HG03097 (cell line): Measurements from ENCODE around the gene DCAF5.
"Not testable (repeated sequence)": the region's sequence is repeated elsewhere in the genome, so short reads cannot be mapped to it uniquely, and the experiment has no call there.

ENCODE experiments used
- ATAC-seq: cut with Tn5 transposase; IDR thresholded peaks from one replicate; pipeline ENCODE4 v1.9.1; 2021; ENCODE audit not compliant: unreplicated experiment, low FRiP score

The DCAF5 gene

GRCh38 chr14:69097974-69098373, 54.9 kb downstream of the DCAF5 start:
- ATAC-seq, result no peak

- ATAC-seq, result no peak
Measured at GRCh38 chr14:69096781-69097475, 56.0 kb downstream of the DCAF5 start.

- ATAC-seq, result no peak
Measured at GRCh38 chr14:69096246-69096645, 56.7 kb downstream of the DCAF5 start.

GRCh38 chr14:69094481-69094880, 58.4 kb downstream of the DCAF5 start:
- ATAC-seq, result no peak

GRCh38 chr14:69093631-69094421, 59.1 kb downstream of the DCAF5 start:
- ATAC-seq, result no peak

DNA sequence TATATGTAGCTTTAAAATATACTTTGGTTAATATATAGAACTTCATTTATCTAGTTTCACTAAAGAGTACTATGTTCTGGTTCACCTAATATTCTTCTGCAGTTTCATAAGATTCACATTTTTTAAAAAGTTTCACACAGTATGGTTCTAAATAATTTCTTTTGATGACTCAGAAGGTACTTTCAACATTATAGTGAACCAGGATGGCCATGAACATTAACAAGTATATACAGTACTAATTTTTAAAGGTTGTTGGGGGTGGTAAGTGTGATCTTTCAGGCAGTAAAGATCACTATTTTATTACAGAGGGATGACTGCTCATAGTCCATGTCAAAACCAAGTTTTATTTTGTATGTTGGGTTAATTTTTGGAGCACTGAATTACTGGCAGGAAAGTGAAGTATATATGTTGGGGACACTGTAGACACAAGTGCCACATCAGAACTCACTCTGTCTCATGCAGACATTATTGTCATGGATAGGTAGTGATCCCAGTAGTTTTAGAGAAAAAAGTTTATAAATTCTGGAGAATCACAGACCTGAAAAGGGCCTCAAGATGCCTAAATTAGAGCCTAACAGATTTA, 60.0 kb downstream of the DCAF5 start:
- ATAC-seq, result no peak

- ATAC-seq, result no peak
Measured at GRCh38 chr14:69091695-69092094, 61.2 kb downstream of the DCAF5 start.

DNA sequence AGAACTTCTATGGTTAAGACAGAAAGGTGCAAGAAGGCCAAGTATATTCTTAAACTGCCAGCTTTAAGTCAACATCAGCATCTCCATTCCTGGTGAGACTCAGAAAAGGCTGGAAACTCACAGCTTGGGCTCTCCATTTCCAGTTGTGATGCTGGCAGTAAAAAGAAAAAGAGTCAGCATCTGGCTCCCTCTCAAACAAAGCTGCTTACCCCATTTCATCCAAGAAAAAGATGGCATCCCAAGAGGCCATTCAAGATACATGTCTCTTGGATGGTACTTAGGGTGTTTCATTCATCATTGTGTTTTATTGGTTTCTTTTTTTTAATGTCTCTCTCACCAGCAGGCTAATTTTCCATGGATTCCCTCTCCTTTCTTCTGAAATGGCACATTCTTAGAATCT, 61.9 kb downstream of the DCAF5 start:
- no peak for ATAC-seq

GRCh38 chr14:69090187-69090789, 62.6 kb downstream of the DCAF5 start:
- ATAC-seq, result no peak

GRCh38 chr14:69089046-69089445, 63.9 kb downstream of the DCAF5 start:
- ATAC-seq, result no peak

- no peak for ATAC-seq
Measured at GRCh38 chr14:69088586-69088985, 64.3 kb downstream of the DCAF5 start.

DNA sequence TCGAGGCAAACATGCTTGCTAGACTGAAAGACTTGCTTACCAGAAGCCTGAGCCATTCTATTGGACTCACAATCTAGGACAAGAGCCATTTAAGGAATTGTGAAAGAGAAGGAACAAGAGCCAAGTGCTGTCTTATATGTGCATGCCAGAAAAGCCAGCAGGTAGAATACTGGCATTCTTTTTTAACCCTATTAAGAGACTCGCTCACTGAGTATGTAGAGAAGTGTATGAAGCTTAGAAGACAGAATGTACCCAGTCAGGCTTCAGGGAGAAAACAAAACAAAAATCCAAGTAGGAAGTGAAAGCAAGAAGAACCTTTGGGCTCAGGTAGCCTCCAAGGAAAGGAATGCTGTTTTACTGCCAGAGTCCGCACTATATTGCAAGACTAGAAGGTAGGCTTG, 65.9 kb downstream of the DCAF5 start:
- no peak for ATAC-seq

GRCh38 chr14:69086537-69086936, 66.4 kb downstream of the DCAF5 start:
- ATAC-seq, result no peak

DNA sequence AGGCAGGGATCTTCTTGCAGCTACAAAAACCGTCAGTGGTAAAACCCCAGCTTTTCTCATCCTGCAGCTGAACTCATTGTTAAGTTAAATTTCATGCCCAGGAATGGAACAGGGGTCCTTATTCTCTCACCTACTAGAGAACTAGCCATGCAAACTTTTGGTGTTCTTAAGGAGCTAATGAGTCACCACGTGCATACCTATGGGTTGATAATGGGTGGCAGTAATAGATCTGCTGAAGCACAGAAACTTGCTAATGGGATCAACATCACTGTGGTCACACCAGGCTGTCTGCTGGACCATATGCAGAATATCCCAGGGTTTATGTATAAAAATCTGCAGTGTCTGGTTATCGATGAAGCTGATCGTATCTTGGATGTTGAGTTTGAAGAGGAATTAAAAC, 68.9 kb downstream of the DCAF5 start:
- no peak for ATAC-seq

DNA sequence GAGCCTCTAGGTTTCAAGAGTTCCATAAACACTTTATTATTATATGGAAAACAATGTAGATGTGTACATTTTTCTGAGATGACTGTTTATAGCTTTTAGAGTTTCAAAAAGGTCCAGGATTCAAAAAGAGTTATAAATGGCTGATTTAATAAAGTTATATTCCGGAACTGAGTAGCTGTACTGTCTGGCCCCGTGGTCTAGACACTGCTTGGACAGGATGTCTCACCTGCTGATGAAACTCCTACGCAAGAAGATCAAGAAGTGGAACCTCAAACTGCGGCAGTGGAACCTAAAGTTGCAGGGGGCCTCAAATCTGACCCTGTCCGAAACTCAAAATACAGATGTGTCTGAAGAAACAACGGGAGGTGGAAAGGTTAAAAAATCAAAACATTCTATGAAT, 69.7 kb downstream of the DCAF5 start:
- no peak for ATAC-seq

DNA sequence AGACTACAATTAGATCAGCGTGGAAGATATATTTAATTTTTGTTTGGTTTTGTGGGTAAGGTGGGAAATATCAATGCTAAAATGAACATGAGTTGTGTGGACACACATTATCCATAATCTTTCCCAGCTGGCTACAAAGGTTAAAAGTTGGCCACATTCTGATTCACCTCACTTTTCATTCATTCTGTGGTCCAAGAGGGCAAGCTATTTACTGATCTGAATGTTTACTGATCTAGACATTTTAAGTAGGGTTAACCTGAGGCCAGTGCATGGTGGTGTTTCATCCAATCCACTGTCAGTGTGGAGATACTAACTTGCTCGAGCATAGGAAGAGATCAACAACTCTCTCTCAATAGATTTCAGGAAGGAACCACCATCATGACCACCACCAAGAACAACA, 71.6 kb downstream of the DCAF5 start:
- ATAC-seq, result no peak

DNA sequence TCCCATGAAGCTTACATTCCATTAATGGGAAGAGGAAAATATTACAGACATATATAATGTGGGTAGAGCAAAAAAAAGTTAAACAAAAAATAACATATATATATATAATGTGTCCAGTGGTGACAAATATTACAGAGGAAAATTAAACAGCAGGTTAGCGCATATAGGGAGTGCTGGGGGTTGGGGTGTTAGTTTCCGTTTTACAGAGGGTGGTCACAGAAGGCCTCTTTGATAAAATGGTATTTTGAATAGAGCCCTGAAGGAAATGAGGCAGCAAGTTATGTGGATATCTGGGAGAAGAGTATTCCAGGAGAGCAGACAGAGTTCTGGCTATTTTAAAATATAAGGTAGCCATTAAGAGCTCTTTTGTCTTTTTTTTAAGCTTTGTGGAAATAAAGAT, 73.2 kb downstream of the DCAF5 start:
- no peak for ATAC-seq

DNA sequence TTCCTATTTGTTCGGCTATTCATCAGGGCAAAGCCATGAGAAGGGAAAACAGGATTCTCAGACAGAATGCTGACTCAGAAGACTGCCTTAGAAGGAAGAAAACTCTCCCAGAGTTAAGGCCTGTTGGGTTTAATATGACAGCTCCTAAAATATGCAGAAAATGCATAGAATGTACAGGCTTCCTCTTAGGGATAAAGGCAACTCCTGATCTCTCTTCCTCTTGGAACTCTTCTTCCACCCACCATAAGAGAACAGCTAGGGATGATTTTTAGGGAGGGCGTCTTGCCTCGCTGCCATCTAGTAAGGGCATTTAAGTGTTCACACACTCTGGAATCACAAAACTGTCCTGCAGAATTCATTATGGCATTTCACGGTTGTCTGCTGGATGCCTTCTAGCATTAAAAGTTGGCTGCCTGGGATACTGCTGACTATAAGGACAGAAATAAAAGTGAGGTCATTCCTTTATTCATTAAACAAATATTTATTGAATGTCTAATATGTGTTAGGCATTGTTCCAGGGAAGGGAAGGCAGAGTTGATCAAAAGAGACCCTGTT, 73.7 kb downstream of the DCAF5 start:
- ATAC-seq, result no peak

DNA sequence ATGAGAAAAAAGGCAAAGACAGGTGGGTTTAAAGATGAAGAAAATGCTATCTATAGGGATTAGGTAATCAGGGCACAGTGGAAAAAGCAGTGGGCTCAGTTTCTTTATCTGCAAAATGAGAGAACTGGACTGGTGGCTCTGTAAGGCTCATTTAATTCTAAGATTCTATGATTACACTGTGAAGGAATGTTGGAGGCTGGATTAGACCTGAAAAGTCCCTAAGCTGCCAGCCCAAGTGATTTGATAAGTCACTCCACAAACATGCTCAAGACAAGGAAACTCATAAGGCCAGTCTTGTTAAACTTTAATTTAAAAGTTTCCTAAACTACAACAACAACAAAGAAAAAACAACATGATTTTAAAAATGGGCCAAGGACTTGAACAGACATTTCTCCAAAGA, 75.1 kb downstream of the DCAF5 start:
- no peak for ATAC-seq

DNA sequence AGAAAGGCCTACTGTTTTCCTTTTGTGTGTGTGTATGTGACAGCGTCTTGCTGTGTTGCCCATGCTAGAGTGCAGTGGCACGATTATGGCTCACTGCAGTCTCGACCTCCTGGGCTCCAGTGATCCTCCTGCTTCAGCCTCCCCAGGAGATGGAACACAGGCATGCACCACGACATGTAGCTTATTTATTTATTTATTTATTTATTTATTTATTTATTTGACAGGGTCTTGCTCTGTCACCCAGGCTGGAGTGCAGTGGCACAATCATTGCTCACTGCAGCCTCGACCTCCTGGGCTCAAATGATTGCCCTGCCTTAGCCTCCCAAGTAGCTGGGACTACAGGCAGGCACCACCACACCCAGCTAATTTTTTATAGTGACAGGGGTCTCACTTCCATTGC, 75.7 kb downstream of the DCAF5 start:
- ATAC-seq, result not testable (repeated sequence)

DNA sequence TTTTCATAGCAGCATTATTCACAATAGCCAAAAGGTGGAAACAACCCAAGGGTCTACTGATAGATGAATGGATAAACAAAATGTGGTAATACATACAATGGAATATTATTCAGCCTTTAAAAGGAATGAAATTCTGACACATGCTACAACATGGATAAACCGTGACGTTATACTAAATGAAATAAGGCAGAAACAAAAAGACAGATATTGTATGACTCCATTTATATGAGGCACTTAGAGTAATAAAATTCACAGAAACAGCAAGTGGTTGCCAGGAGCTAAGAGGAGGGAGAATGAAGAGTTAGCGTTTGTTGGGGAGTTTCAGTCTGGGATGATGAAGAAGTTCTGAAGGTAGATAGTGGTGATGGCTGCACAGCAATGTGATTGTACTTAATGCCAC, 76.6 kb downstream of the DCAF5 start:
- ATAC-seq, result no peak
